Endothelial cell of umbilical vein (primary cell): ENCODE data around the gene BRAT1. TPM values are rescaled to one million over a fixed set of nuclear protein-coding genes. Genes with fewer than 3 reads are reported as not detected.

ENCODE experiments used
- BruUV-seq: library from RNA; stranded (reverse); fragments of 400-500 nt; replicated peaks from 2 replicates; lab custom pipeline; 2021; lab: Mats Ljungman, UMichigan
- CTCF ChIA-PET: fragments of 300-600, 350-600 bp; sonication (Branson Sonifier 250); formaldehyde crosslinking; loops from one replicate; lab custom pipeline; 2021; ENCODE audit warnings: antibody characterized with exemption, inconsistent platforms; lab: Charles Lee
- POLR2A ChIA-PET: fragments of 300-600, 350-600 bp; sonication (Branson Sonifier 250); formaldehyde crosslinking; loops from one replicate; lab custom pipeline; 2021; ENCODE audit warnings: antibody characterized with exemption, inconsistent platforms; lab: Charles Lee
- DNase-seq: peaks from one replicate; pipeline ENCODE4 v3.0.0-alpha.2; 2011; ENCODE audit warnings: low read depth, low spot score
- FAIRE-seq: peaks from 2 replicates; lab custom pipeline; 2011; peaks lifted over from hg19 to GRCh38; lab: Jason Lieb, UNC
- H2AFZ ChIP-seq: 2 replicates; pipeline ENCODE4 v1.6.0; 2012; ENCODE audit warnings: low read depth, low read length, control low read depth, inconsistent platforms
- H3K27ac ChIP-seq: 2 replicates; pipeline ENCODE4 v1.5.1; 2011; ENCODE audit warnings: low read depth, mild to moderate bottlenecking, control low read depth, low read length, moderate library complexity; ENCODE audit not compliant: insufficient read depth
- H3K27me3 ChIP-seq, 2 experiments: 2 replicates each; pipeline versions ENCODE4 v1.6.0 to v1.6.1; 2011; ENCODE audit warnings: low read length in 2 of 2, mixed read lengths in 1 of 2; ENCODE audit not compliant: control insufficient read depth in 2 of 2, insufficient read depth in 2 of 2
- H3K36me3 ChIP-seq, 2 experiments: 2 replicates in 1 of 2; 3 replicates in 1 of 2; pipeline ENCODE4 v1.5.1; 2011; ENCODE audit warnings: low read length in 2 of 2, mild to moderate bottlenecking in 1 of 2, moderate library complexity in 1 of 2; ENCODE audit not compliant: control insufficient read depth in 2 of 2, insufficient read depth in 2 of 2; ENCODE audit errors: extremely low read depth in 1 of 2
- H3K4me1 ChIP-seq: 3 replicates; pipeline ENCODE4 v1.5.1; 2011; ENCODE audit warnings: mild to moderate bottlenecking, low read length; ENCODE audit not compliant: control insufficient read depth, insufficient read depth; ENCODE audit errors: extremely low read depth
- H3K4me2 ChIP-seq: 2 replicates; pipeline ENCODE4 v1.6.1; 2011; ENCODE audit warnings: low read length, control low read depth, mixed read lengths; ENCODE audit not compliant: insufficient read depth
- H3K4me3 ChIP-seq, 3 experiments: fragments of 200-600 bp in 1 of 3; sonication (generic), shearing (Covaris generic) in 1 of 3; replicated peaks in 1 of 3; 2 replicates each; pipeline ENCODE4 v1.5.1; 2011 to 2016; ENCODE audit warnings: control low read depth in 3 of 3, low read length in 3 of 3, mild to moderate bottlenecking in 2 of 3, inconsistent platforms in 1 of 3, low read depth in 1 of 3, moderate library complexity in 1 of 3; ENCODE audit not compliant: insufficient read depth in 1 of 3
- H3K79me2 ChIP-seq: 2 replicates; pipeline ENCODE4 v1.6.0; 2012; ENCODE audit warnings: low read length, inconsistent platforms; ENCODE audit not compliant: control insufficient read depth, insufficient read depth
- H3K9ac ChIP-seq: replicated peaks from 2 replicates; pipeline ENCODE3; 2011; ENCODE audit warnings: low read length, control low read depth; ENCODE audit not compliant: insufficient read depth; ENCODE audit errors: extremely low read depth
- H3K9me1 ChIP-seq: replicated peaks from 3 replicates; pipeline ENCODE4 v1.6.0; 2011; ENCODE audit warnings: mild to moderate bottlenecking, low read length; ENCODE audit not compliant: control insufficient read depth, insufficient read depth; ENCODE audit errors: extremely low read depth
- H3K9me3 ChIP-seq: replicated peaks from 2 replicates; pipeline ENCODE4 v1.5.1; 2012; ENCODE audit warnings: low read length, inconsistent platforms; ENCODE audit not compliant: control insufficient read depth, insufficient read depth
- H4K20me1 ChIP-seq: replicated peaks from 2 replicates; pipeline ENCODE3; 2011; ENCODE audit warnings: mild to moderate bottlenecking, low read length; ENCODE audit not compliant: control insufficient read depth, insufficient read depth; ENCODE audit errors: extremely low read depth
- EZH2 ChIP-seq: IDR thresholded peaks from 2 replicates; pipeline ENCODE4 v1.6.1; 2012; ENCODE audit warnings: borderline replicate concordance, low read depth, mild to moderate bottlenecking, moderate library complexity, low read length, inconsistent platforms; ENCODE audit not compliant: severe bottlenecking
- FOS ChIP-seq: IDR thresholded peaks from 2 replicates; pipeline ENCODE4 v1.6.1; 2011; ENCODE audit warnings: mild to moderate bottlenecking, low read length, moderate library complexity, borderline replicate concordance; ENCODE audit not compliant: insufficient read depth
- GATA2 ChIP-seq: IDR thresholded peaks from 2 replicates; pipeline ENCODE4 v1.7.0; 2011; ENCODE audit warnings: low read depth, mild to moderate bottlenecking, moderate library complexity, mixed read lengths, low read length; ENCODE audit not compliant: insufficient read length, insufficient read depth
- JUN ChIP-seq: IDR thresholded peaks from 2 replicates; pipeline ENCODE4 v1.6.1; 2011; ENCODE audit warnings: borderline replicate concordance, low read depth; ENCODE audit not compliant: insufficient read length, insufficient read depth
- MAX ChIP-seq: IDR thresholded peaks from 2 replicates; pipeline ENCODE4 v1.6.1; 2011; ENCODE audit not compliant: insufficient read depth, insufficient read length
- MYC ChIP-seq: IDR thresholded peaks from one replicate; pipeline ENCODE4 v1.6.1; 2011; ENCODE audit warnings: mild to moderate bottlenecking, low read depth, low read length
- POLR2A ChIP-seq: IDR thresholded peaks from 2 replicates; pipeline ENCODE4 v1.6.1; 2012; ENCODE audit warnings: low read depth, mild to moderate bottlenecking, control low read depth, low read length
- POLR2AphosphoS5 ChIP-seq: IDR thresholded peaks from 2 replicates; pipeline ENCODE4 v1.6.1; 2012; ENCODE audit warnings: low read depth, mild to moderate bottlenecking, control low read depth, low read length, moderate library complexity; ENCODE audit not compliant: insufficient read depth
- dilution Hi-C: fragments of 300-500 bp; cut with MboI; formaldehyde crosslinking; loops from one replicate; pipeline ENCODE4 v1.15.0; 2019; ENCODE audit warnings: low sequenced_read_pairs; ENCODE audit not compliant: extremely low pct_ligation_motif_present
- intact Hi-C: fragments of 100-400 bp; cut with micrococcal nuclease; formaldehyde crosslinking; loops from one replicate; pipeline ENCODE4 v1.10.0; 2022
- polyA plus RNA-seq, 4 experiments: library from polyadenylated mRNA; depleted of rRNA in 3 of 4; stranded (reverse) in 3 of 4; unstranded in 1 of 4; fragments of >200 nt; gene quantifications; 2 replicates each; pipeline versions ENCODE4 v1.2.1 to v1.2.3, GENCODE V29; 2011 to 2012; ENCODE audit warnings: missing spikeins in 1 of 4
- total RNA-seq: library from RNA; stranded (reverse); gene quantifications from 2 replicates; pipeline ENCODE4 v1.2.3, GENCODE V29; 2021
- TF ChIP-seq, protein P1 (sequence below), 2 donors: IDR thresholded peaks; 1 replicate in 1 of 2; 2 replicates in 1 of 2; pipeline ENCODE4 v1.5.1; 2011; ENCODE audit warnings: low read length in 2 of 2, mild to moderate bottlenecking in 2 of 2, moderate library complexity in 2 of 2, control low read depth in 1 of 2, inconsistent platforms in 1 of 2, low read depth in 1 of 2; ENCODE audit not compliant: insufficient read depth in 1 of 2; ENCODE audit errors: extremely low read depth in 1 of 2

BRAT1 gene
- total and polyA plus RNA-seq, 2 donors (not counting 3 experiments of a cell fraction or from before 2014, with no cell fraction given), result 31.1 to 31.6 TPM

- DNase-seq, result no peak
- H3K27me3 ChIP-seq, result no peaks in the 10 kb centered on the region
- H4K20me1 ChIP-seq, result no peaks in the 10 kb centered on the region
- no peaks in the 10 kb centered on the region for H3K9me3 ChIP-seq
- no peak for TF ChIP-seq POLR2AphosphoS5
- TF ChIP-seq MAX, result no peak
- no peak for TF ChIP-seq EZH2
- intact Hi-C loops, result no loop called here
- ChIA-PET CTCF (interaction anchor here (0.5 to 1.4 kb wide), 2 partner anchors 32 to 150 kb away, joined by 3 read pairs; no protein-coding TSS in a partner anchor), POLR2A (no interaction called here)
- dilution Hi-C loops, result no loop called here
- no peak overlapping the region for H3K27ac ChIP-seq
- H3K36me3 ChIP-seq, result peaks cover 0 to 3% of the 10 kb centered on the region in 2 experiments
- peaks cover 17% of the 10 kb centered on the region for H3K4me1 ChIP-seq
- no peak overlapping the region for H3K4me2 ChIP-seq
- FAIRE-seq, result no peak
- no peak overlapping the region for H3K9ac ChIP-seq
- H3K9me1 ChIP-seq, result no peaks in the 10 kb centered on the region
- BruUV-seq, result no TSS peak
- no peak overlapping the region for H2AFZ ChIP-seq
- H3K79me2 ChIP-seq, result no peaks in the 10 kb centered on the region
- H3K4me3 ChIP-seq, result no peak overlapping the region
These were observed 21.6 kb upstream of the BRAT1 start for GRCh38 chr7:2576742-2577491.

DNA sequence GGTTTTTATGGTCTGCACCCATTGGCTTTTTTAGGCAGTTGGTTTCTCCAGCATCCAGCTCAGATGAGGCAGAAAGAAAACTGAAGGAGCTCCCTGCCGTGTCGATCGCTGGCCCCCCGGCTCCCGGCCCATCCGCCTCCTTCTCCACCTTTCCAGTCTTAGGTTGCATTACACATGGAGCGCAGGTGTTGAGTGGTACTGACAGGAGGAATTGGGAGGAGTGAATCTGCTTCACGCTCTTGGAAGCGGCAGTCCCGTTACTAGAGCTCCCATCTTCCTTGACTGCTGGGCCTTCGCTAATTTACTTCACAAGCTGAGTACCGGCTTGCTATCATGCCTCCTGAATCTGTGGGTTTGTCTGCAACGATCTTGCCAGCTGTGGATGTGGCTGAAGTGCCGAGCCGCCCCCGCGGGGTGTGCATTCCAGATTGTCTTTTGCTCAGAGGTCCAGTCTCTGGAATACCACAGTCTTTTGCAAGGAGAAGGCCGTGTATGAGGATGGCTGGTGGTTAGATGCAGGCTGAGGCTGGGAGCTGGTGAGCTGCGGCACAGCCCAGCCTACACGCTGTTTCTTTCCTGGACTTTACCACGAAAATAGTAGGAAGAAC is 20.5 kb upstream of the BRAT1 start:
- no peaks in the 10 kb centered on the region for H3K9me3 ChIP-seq
- H2AFZ ChIP-seq, result no peak overlapping the region
- H4K20me1 ChIP-seq, result no peaks in the 10 kb centered on the region
- no peak for DNase-seq
- FAIRE-seq, result no peak
- CTCF ChIA-PET, result interaction anchor here (0.6 to 1.4 kb wide), 2 partner anchors 33 to 401 kb away, joined by 3 read pairs; no protein-coding TSS in a partner anchor
- H3K4me2 ChIP-seq, result no peak overlapping the region
- no peaks in the 10 kb centered on the region for H3K9me1 ChIP-seq
- H3K9ac ChIP-seq, result no peak overlapping the region
- H3K4me3 ChIP-seq, result no peak overlapping the region
- no peak for TF ChIP-seq GATA2
- TF ChIP-seq EZH2, result no peak
- TF ChIP-seq, protein P1, sequence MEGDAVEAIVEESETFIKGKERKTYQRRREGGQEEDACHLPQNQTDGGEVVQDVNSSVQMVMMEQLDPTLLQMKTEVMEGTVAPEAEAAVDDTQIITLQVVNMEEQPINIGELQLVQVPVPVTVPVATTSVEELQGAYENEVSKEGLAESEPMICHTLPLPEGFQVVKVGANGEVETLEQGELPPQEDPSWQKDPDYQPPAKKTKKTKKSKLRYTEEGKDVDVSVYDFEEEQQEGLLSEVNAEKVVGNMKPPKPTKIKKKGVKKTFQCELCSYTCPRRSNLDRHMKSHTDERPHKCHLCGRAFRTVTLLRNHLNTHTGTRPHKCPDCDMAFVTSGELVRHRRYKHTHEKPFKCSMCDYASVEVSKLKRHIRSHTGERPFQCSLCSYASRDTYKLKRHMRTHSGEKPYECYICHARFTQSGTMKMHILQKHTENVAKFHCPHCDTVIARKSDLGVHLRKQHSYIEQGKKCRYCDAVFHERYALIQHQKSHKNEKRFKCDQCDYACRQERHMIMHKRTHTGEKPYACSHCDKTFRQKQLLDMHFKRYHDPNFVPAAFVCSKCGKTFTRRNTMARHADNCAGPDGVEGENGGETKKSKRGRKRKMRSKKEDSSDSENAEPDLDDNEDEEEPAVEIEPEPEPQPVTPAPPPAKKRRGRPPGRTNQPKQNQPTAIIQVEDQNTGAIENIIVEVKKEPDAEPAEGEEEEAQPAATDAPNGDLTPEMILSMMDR (IDR thresholded peaks at IDR 0.05; ENCODE audit: extremely low read depth in 1 of 2, insufficient read depth in 1 of 2, low read depth in 1 of 2, low read length in 2 of 2), result no peak
- TF ChIP-seq MYC, result no peak
- no peak for TF ChIP-seq JUN
- TF ChIP-seq FOS, result no peak
- TF ChIP-seq POLR2AphosphoS5, result no peak
- no peak for TF ChIP-seq MAX
- TF ChIP-seq POLR2A, result no peak
- no peaks in the 10 kb centered on the region for H3K79me2 ChIP-seq
- intact Hi-C loops (no loop called here), dilution Hi-C loops (no loop called here)
- POLR2A ChIA-PET, result no interaction called here
- peaks cover 17% of the 10 kb centered on the region for H3K4me1 ChIP-seq
- H3K27ac ChIP-seq, result no peak overlapping the region
- BruUV-seq, result no TSS peak
- no peaks in the 10 kb centered on the region for H3K27me3 ChIP-seq
- peaks cover 0 to 3% of the 10 kb centered on the region in 2 experiments for H3K36me3 ChIP-seq
